Stimulated activated CD8-positive, alpha-beta memory T cell treated with anti-CD3 and anti-CD28 coated beads, Interleukin-15, amount 100 ng/mL, for 24 hours (primary cell): ENCODE measurements around the gene EML4.
"Not testable (repeated sequence)": the region's sequence is repeated elsewhere in the genome, so short reads cannot be mapped to it uniquely, and the experiment has no call there.

Source experiments
- DNase-seq: peaks from one replicate; pipeline ENCODE4 v3.0.0-alpha.2; 2020; ENCODE audit warnings: low read depth

The EML4 gene

GRCh38 chr2:42172566-42172965, 3.4 kb downstream of the EML4 start:
- DNase-seq = no peak

GRCh38 chr2:42173467-42173866, 4.3 kb downstream of the EML4 start:
- not testable (repeated sequence) for DNase-seq

GRCh38 chr2:42176992-42177738, 8.0 kb downstream of the EML4 start:
- DNase-seq = no peak

GRCh38 chr2:42178335-42178734, 9.2 kb downstream of the EML4 start:
- no peak for DNase-seq

GRCh38 chr2:42180300-42180699, 11.1 kb downstream of the EML4 start:
- no peak for DNase-seq

GRCh38 chr2:42182654-42183308, 13.6 kb downstream of the EML4 start:
- DNase-seq = no peak

GRCh38 chr2:42183775-42184174, 14.6 kb downstream of the EML4 start:
- no peak for DNase-seq

GRCh38 chr2:42184346-42184745, 15.2 kb downstream of the EML4 start:
- no peak for DNase-seq

- no peak for DNase-seq
Measured at GRCh38 chr2:42185220-42185921, 16.2 kb downstream of the EML4 start.

GRCh38 chr2:42186366-42186765, 17.2 kb downstream of the EML4 start:
- no peak for DNase-seq

GRCh38 chr2:42186945-42187632, 17.9 kb downstream of the EML4 start:
- no peak for DNase-seq

GRCh38 chr2:42187886-42188285, 18.7 kb downstream of the EML4 start:
- DNase-seq = no peak

GRCh38 chr2:42189235-42189566, 20.0 kb downstream of the EML4 start:
- no peak for DNase-seq

- DNase-seq = no peak
Measured at GRCh38 chr2:42190191-42190590, 21.0 kb downstream of the EML4 start.

- no peak for DNase-seq
Measured at GRCh38 chr2:42191285-42192009, 22.3 kb downstream of the EML4 start.

- DNase-seq = no peak
Measured at GRCh38 chr2:42192010-42192373, 22.8 kb downstream of the EML4 start.

GRCh38 chr2:42192652-42193566, 23.8 kb downstream of the EML4 start:
- DNase-seq = no peak

GRCh38 chr2:42193722-42194187, 24.6 kb downstream of the EML4 start:
- no peak for DNase-seq

GRCh38 chr2:42194428-42194827, 25.3 kb downstream of the EML4 start:
- no peak for DNase-seq

GRCh38 chr2:42195559-42195958, 26.4 kb downstream of the EML4 start:
- DNase-seq = no peak

- DNase-seq = no peak
Measured at GRCh38 chr2:42196070-42196402, 26.9 kb downstream of the EML4 start.
